Cerebellar cortex (tissue), 1 donor: Measurements from ENCODE around the gene PSMF1.
A peak's percentile ranks its signal among the peaks of the same experiment; 100 is the strongest.

Source experiments
- DNase-seq: peaks from one replicate; pipeline ENCODE4 v3.0.0-alpha.2; 2015; ENCODE audit warnings: low spot score

Gene PSMF1, protein sequence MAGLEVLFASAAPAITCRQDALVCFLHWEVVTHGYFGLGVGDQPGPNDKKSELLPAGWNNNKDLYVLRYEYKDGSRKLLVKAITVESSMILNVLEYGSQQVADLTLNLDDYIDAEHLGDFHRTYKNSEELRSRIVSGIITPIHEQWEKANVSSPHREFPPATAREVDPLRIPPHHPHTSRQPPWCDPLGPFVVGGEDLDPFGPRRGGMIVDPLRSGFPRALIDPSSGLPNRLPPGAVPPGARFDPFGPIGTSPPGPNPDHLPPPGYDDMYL

DNA sequence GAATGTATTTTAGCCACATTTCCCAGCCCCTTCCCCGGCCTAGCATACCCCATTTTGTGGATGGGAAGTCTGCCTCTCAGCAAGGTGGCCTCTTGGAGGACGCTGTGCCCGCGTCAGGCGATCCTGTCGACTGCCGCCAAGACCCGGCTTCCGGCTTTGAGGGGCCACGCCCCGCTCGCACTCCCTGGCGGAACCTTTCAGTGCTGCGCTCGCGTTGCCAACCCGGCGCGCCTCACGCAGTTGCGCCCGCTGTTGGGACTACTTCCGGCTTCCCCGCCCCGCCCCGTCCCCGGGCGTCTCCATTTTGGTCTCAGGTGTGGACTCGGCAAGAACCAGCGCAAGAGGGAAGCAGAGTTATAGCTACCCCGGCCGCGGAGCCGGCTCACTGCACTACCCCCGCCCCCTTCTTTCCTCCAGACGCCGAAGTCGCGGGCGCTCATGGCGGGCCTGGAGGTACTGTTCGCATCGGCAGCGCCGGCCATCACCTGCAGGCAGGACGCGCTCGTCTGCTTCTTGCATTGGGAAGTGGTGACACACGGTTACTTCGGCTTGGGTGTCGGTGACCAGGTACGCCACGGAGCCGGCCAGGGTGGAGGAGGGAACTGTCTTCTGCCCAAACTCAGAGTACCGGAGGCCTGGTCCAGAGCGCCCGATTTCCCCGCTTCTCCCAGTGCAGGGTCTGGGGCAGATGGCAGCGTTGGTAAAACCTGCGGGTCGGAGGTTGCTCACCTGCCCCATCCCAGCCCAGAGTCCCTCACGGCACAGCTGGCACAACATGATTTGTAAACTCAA is at the start of gene PSMF1:
Gene PSMF1 (plus strand): TSS at position 267 of the 792 bp plus-strand sequence. CDS start 172 bp downstream, at position 439.
- DNase-seq: peak; percentile 91

DNA sequence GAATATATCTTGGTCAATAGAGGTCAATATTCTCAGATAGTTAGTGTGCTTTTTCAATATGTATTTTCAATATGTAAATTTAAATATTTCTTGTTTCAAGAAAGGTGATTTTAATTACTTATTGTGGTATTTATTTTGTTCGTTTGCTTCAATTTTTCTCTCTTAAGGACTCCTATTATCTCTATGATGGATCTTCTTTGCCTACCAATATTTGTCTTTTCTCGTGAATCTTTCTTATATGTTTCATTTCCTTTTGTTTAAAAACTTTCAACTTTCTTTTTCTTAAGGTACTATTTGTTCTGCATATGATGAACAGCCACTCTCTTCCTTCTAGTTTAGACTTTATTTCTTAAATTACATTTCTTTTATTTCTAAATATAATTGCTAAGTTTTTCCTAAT is 46.1 kb upstream of the PSMF1 start:
- no peak for DNase-seq

DNA sequence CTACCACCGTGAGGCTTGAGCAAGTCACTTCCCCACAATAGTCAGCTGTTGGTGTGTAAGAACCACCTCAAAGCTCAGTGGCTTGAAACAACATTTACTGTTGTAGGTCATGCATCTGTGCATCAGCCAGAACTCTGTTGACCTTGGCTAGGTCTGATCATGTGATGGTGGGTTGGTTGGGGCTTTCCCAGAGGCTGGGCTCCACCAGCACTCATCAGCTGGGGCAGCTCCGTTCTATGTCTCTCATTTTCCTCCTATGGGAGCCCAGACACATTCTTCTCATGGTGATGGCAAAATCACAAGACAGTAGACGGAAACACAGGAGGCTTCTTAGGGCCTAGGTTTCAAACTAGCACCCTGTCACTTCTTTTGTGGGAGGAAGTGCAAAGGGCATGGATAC is 42.8 kb upstream of the PSMF1 start:
- DNase-seq: no peak

DNA sequence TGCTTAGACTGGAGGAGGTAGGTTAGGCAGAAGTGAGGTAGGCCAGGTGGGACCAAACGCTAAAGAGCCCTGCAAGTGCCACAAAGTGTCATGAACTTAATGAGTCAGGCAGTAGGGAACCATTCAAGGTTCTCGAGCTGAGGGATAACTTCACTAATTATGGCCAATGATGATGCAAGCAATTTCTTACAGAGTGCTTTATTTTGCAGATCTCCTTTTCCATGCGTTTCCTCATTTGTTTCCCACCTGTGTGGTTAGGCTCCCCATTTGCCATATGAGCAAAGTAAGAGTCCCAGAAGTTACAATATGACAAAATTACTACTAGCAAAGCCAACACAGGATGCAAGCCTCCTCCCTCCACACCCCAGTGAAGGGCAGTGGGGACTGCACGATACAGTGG is 36.5 kb upstream of the PSMF1 start:
- DNase-seq: no peak

DNA sequence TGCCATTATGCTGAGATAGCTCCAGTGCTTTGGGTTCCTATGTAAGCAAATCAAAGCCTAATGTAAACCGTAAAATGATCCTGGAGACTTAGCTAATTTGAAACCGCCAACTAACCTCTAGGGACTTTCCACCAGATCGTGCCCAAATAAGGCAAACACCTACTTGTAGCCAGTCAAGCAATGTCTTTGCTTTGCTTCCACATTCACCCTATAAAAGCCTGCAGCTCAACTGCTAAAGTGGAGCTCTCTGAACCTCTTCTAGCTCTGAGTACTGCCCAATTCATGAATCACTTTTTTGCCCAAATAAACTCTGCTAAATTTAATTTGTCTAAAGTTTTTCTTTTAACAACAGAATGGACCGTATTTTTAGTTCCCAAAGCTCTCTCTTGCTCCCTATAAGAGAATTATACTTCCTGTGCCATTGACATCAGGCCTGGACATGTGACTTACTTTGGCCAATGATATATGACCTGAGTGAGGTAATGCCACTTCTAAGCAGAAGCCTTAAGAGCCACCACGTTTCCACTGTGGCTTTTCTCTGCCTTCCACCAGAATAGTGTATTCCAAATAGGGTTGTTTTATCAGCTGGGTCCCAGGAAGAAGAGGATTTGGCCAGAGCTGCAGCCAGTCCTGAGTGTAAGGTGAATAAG is 34.8 kb upstream of the PSMF1 start:
- DNase-seq: no peak

DNA sequence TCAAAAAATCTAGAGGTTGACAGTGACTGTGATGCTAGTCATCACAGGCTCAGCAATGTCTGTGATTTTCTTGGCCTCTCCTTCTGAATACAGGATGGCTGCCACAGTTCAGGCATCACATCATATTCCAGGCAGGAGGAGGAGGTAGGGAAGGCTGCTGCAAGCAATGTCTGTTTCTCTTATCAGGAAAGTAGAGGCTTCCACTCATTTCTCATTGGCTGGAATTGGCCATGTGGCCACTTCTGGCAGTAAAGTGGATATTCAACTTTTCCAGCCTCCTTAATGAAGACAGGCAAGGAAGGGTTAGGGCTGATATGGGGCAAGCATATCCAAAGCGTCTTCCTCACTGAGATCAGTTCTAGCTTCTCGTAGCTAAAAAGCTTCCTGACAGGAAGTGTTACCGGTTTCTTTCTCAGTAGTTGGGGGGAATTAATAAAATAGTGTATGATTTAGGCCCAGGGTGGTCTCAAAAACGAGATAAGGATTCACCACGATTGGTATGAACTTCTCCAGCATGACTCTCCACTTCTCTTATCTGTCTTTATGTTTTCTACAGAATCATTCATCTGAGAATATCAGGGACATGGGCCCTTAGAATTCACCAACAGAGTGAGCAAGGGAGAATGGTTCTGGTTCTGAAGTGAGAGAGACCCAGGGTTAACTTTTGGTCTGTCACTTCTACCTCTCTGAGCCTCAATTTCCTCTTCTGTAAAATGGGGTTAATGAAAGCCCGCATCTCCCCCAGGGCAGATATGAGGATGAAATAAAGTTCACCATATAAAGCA is 32.7 kb upstream of the PSMF1 start:
- no peak for DNase-seq

DNA sequence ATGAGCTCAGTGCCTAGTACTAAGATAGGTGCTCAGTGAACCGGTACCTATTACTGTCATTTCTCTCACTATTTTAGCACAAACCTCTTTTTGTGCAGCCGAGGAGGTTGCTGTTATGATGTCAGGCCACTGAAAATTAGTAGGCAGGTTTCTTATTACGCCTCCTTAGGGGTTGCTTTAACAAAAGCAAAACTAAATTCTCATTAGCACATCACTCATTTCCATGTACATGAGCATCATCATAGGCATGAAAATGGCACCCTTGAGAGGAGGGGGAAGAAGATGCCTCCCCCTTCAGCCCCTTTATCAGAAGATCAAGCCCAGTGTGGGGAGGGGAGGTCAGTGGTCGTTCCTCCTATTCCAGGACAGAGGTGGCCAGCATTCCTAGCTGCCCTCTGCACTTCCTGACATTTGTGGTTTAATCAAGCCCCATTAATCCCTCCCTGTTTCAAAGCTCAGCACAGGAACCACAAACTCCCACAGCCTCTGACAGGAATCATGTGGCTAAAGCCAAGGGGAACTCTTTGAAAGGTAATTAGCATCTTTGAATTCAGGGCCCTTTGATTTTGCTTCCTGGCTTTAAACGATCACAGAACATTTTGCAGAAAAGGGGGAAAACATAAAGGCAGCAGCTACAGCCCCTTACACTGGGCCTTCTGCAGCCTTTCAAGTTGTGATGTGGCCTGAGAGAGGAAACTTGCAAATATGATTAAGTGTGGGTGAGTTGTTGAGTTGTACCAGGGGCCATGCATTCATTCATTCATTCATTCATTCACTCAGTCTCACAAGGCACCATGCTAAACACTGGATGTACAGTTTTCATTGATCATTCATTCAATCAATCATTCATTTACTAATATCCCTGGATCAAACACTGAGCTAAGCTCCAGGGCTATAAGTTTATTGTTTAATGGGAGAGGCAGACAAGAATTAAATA is 31.9 kb upstream of the PSMF1 start:
- DNase-seq: no peak

DNA sequence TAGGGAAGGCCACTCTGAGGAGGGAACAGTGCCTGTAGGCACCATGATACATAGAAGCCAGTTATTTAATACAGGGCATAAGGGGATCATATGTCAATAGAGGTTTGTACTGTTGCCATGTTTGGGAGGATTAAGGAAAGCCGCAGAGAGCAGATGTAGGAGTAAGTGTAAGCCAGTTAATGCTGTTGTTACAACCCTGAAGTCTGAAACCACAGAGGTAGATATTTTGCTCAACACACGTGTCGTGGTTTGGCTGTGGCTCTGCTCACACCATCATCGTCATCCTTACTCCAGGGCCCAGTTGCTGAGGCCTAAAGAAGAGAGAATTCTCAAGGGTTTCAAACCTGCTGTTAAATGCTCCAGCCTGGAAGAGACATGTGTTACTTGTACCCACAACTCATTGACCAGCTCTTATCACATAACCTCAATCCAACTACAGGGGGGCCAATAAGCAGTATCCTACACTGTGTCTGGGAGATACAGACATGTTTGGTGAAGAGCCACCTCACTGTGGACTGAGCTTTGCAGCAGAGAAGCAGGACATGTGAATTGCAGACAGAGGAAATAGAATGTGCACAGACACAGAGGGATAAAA is 31.0 kb upstream of the PSMF1 start:
- no peak for DNase-seq

DNA sequence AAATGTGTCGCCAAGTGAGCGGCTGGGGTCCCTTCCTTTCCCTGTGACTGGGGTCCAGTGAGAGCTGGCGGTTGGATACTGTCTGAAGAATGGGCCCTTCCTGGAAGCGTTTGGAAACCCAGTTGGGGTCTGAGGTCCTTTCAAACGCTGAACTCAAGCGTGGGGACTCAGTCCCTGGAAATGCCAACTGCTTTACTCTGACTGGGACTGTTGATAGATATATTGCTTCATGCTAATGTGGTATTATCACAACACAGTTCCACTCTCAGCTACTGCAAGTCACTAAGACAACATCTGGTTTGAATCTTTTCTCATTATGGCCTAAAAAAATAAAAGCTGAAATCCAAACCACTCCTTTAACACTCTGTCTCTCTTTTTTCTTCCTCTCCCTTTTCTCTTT is 23.7 kb upstream of the PSMF1 start:
- DNase-seq: no peak

DNA sequence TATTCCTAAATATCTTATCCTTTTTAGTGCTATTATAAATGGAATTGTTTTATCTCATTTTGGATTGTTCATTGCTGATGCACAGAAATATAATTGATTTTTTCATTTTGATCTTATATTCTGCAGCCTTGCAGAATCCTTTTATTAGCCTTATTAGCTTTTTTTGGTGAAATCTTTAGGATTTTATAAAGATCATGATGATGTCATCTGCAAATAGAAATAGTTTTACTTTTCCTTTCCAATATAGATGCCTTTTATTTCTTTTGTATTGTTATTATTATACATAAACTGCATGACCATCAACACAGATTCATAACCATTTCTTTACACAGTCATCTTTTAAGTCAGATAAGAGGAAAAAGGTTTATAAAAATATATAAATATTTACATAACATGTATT is 16.9 kb upstream of the PSMF1 start:
- DNase-seq: no peak

DNA sequence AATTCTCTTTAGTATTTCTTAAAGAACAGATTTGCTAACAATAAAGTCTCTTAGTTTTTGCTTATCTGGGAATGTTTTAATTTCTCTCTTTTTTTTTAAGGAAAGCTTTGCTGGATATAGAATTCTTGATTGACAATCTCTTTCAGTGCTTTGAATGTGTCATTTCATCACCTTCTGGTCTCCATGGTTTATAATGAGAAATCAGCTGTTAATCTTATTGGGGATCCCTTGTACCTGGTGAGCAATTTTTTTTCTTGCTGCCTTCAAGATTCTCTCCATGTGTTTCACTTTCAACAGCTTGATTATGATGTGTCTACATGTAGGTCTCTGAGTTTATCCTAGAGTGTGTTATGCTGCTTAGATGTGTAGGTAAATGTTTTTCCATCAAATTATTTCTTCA is 16.4 kb upstream of the PSMF1 start:
- no peak for DNase-seq

DNA sequence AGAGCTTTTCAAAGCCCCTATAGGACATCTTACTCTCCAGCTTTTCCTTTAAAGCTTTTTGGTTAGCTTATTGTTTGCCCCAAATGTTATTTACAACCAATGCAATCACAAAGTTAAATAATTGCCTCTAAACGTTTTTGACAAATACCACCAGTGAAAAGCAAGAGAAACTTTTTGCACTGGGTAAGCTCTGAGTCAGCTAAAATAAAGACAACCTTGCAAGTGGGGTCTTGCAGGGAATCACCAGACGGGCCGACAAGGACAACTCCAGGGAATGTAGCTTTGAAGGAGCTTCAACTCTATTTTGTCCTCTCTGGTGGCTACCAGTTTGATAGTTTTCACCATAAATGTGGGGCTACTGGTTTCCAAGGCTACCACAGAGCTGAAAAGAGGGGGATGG is 14.7 kb upstream of the PSMF1 start:
- DNase-seq: no peak

DNA sequence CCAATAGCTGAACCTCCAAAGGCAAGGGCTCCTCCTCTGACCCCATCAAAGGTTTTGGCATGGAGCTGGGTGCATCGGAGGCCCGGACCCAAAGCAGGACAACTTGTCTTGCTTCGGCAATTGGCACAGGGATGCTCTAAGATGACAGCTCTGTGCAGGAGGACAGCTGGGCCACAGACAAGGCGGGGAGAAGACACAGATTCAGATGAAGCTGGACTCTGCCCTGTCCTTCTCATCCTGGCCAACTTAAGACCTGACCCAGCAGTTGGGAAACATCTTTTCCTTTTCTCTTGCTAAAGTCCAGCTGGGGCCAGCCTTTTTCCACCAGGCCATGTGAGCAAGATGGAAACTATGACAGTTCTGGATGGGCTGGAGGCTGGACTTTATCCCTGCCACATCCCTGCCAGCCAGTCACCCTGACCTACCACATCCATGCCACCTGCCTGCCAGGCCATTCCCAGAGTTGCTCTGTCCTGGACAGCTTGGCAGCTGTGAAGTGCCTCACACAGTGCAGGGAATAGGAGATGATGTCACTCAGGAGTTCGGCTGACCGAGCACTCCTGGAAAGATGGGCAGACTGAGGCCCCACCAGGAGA is 12.7 kb upstream of the PSMF1 start:
- DNase-seq: no peak

DNA sequence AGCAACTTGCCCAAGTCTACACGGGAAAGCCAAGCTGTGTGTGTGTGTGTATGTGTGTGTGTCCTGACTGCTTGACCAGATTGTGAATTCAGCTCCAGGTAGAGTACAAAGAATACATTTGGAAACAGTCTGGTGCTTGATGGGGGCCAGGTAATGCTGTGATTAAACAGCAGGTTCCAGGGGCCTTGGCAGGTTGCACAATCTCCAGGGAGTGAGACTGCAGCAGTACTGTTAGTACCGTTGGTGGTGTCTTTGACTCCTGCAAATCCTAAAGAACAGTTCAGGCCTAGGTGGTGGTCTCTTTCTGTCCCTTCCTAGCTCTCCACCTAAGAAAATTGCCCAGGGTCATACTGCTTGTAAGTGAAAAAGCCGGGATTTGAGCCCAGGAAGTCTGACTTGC is 11.2 kb upstream of the PSMF1 start:
- no peak for DNase-seq

DNA sequence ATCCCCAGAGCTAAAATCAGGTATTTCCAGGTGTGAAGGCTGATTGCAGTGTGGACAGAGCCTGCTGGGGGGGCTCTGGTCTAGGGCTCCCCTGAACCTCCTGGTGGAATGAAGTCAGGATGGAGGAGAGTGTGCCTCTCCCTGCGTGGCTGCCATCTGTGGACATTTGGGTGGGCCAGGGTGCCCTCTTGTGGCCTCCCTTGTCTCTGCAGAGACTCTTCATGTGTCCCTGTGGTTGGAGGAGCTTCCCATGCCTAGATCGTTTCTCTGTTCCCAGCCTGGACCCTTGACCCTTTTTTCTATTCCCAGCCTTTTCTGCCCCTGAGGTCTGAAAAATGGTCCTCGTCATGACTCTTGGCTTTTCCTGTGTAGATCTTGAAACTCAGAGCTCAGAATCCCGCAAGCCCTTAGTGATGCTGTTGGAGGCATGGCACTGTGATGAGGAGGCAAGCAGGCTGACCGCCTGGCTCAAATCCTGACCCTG is 9.9 kb upstream of the PSMF1 start:
- peak; percentile 48 for DNase-seq

DNA sequence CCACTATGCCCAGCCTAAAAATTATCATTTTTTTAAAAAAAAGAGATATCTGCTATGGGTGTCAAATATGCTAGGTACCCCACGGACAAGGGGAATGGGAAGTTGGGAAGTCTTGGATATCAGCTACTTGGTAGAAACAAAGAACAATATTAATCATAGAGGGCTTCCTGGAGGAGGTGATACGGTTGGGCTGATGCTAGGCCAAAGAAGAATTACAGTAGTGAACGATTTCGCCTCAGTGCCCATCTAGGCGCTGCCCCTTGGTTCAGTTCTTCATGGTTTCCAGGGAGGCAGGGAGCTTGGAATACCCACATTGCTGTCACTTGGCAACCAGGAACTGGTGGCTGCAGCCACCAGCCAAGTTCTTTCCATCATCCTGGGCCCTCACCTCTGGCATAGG is 5.5 kb upstream of the PSMF1 start:
- no peak for DNase-seq

DNA sequence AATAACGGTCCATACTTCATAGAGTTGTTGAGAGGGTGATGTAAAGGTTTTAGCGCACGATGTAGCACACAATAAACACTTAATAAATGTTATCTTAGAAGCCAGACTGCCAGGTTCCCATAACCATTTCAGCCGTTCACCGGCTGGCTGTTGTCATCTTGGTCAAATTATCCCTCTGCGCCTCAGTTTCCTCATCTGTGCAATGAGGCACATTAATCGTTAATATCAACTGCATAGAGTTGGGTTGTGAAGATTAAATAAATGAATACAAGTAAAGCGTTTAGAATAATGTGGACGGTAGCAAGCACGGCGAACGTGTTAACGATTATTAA is 432 bp upstream of the PSMF1 start:
- no peak for DNase-seq

DNA sequence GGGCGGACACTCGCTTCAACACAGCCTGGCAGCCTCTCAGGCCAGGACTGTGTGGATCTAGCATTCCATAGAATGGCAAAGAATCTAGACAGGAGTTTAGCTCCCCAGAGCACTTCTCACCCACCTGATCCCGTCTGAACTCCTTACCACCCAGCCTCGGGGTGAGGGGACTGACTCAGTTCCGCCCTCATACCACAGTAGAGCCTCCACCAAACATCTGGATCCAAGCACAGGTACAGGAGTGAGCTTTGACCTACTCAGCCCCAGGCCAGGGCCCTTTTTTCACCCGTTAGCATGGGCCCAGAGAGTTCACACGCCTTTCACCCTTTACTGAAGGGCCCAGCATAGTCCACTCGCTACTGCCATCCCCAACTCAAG is 715 bp downstream of the PSMF1 start:
- no peak for DNase-seq

DNA sequence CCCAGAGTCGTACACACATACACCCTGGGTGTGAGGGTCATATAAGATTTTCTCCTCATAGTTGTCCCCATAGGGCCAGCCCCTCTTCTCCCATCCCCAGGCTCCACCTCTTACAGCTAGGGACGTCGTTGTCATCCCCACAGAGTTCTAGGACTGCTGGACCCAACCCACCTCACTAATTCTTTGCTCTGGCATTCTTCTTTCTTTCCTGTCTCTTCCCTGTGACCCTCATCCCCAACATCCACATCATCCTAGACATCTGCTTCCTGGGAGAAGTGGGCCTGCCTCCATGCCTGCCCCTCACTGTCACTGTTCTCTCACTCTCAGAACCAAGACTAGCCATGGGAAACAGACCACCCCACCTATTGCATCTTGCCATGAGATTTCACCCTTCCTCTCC is 1.1 kb downstream of the PSMF1 start:
- DNase-seq: no peak

DNA sequence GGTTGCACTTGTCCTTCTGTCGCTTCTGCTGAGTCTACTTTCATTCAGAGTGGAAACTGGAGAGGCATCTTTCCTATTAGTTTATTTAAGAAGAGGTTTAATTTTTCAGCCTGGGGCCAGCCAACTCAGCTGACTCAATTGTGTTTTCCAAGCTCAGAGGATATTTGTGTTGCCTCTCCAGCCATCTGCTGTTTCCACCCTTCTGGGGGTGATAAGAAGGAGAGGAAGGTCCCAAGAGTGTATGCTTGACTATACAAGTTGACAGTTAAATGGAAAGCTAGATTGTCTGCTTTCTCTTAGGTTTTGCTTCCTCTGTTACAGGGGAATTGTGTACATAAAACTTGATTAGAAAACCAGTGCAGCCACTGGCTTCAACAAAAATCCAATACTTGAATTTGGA is 3.0 kb downstream of the PSMF1 start:
- DNase-seq: no peak
